Liver (tissue), 9 donors: Measurements from ENCODE around the gene RAD51B. TPM values are rescaled to one million over a fixed set of nuclear protein-coding genes. Genes with fewer than 3 reads are reported as not detected.
A peak's percentile ranks its signal among the peaks of the same experiment; 100 is the strongest.

ENCODE experiments used
- DNase-seq: peaks from one replicate; pipeline ENCODE4 v3.0.0-alpha.2; 2017; ENCODE audit warnings: low spot score
- H3K27ac ChIP-seq, 2 donors: one replicate each; pipeline ENCODE4 v1.7.0; 2013; ENCODE audit warnings: inconsistent platforms in 2 of 2, low read length in 2 of 2, control low read depth in 1 of 2, low read depth in 1 of 2, mild to moderate bottlenecking in 1 of 2
- H3K27me3 ChIP-seq, 4 donors: one replicate each; pipeline versions ENCODE4 v1.6.1 to v1.7.0; 2013; ENCODE audit warnings: low read length in 3 of 4, inconsistent platforms in 1 of 4, mild to moderate bottlenecking in 1 of 4, moderate library complexity in 1 of 4; ENCODE audit not compliant: control insufficient read depth in 4 of 4, insufficient read depth in 4 of 4
- H3K36me3 ChIP-seq, 4 donors: one replicate each; pipeline versions ENCODE4 v1.6.1 to v1.7.0; 2013; ENCODE audit warnings: low read length in 3 of 4, mild to moderate bottlenecking in 3 of 4, low read depth in 1 of 4, moderate library complexity in 1 of 4; ENCODE audit not compliant: control insufficient read depth in 4 of 4, insufficient read depth in 3 of 4
- H3K4me1 ChIP-seq, 4 donors: one replicate each; pipeline versions ENCODE4 v1.6.1 to v1.7.0; 2013; ENCODE audit warnings: low read length in 3 of 4, mild to moderate bottlenecking in 3 of 4, moderate library complexity in 1 of 4; ENCODE audit not compliant: control insufficient read depth in 4 of 4, insufficient read depth in 4 of 4
- H3K4me3 ChIP-seq, 3 donors: one replicate each; pipeline versions ENCODE4 v1.6.1 to v1.7.0; 2013; ENCODE audit warnings: low read length in 3 of 3, control low read depth in 1 of 3, low read depth in 1 of 3, mild to moderate bottlenecking in 1 of 3
- H3K9ac ChIP-seq, 2 donors: one replicate each; pipeline ENCODE4 v1.7.0; 2013; ENCODE audit warnings: low read length in 2 of 2, mild to moderate bottlenecking in 2 of 2, moderate library complexity in 2 of 2, control low read depth in 1 of 2, low read depth in 1 of 2
- H3K9me3 ChIP-seq, 4 donors: one replicate each; pipeline versions ENCODE4 v1.6.1 to v1.7.0; 2013; ENCODE audit warnings: low read length in 3 of 4; ENCODE audit not compliant: control insufficient read depth in 4 of 4
- EGR1 ChIP-seq, 2 donors: IDR thresholded peaks; 2 replicates each; pipeline ENCODE4 v1.6.1; 2016 to 2018; ENCODE audit warnings: antibody characterized with exemption in 2 of 2, low read depth in 2 of 2
- FOXA1 ChIP-seq: IDR thresholded peaks from 2 replicates; pipeline ENCODE4 v1.6.1; 2016; ENCODE audit warnings: antibody characterized with exemption
- FOXA2 ChIP-seq: IDR thresholded peaks from 2 replicates; pipeline ENCODE4 v1.6.1; 2016; ENCODE audit warnings: antibody characterized with exemption
- HNF4A ChIP-seq, 2 donors: conservative IDR thresholded peaks; 2 replicates each; pipeline ENCODE4 v1.6.1; 2016; ENCODE audit warnings: antibody characterized with exemption in 2 of 2, mild to moderate bottlenecking in 2 of 2
- HNF4G ChIP-seq: IDR thresholded peaks from 2 replicates; pipeline ENCODE4 v1.6.1; 2016; ENCODE audit warnings: antibody characterized with exemption
- JUND ChIP-seq, 2 donors: IDR thresholded peaks; 2 replicates each; pipeline ENCODE4 v1.6.1; 2016; ENCODE audit warnings: antibody characterized with exemption in 2 of 2
- NR2F2 ChIP-seq: IDR thresholded peaks from 2 replicates; pipeline ENCODE4 v1.6.1; 2016; ENCODE audit warnings: antibody characterized with exemption
- RAD21 ChIP-seq, 2 donors: IDR thresholded peaks; 2 replicates each; pipeline ENCODE4 v1.6.1; 2016; ENCODE audit warnings: antibody characterized with exemption in 2 of 2, mild to moderate bottlenecking in 2 of 2
- RXRA ChIP-seq, 2 donors: IDR thresholded peaks; 2 replicates each; pipeline ENCODE4 v1.6.1; 2017 to 2018; ENCODE audit warnings: antibody characterized with exemption in 2 of 2, mild to moderate bottlenecking in 1 of 2
- SP1 ChIP-seq: IDR thresholded peaks from 2 replicates; pipeline ENCODE4 v1.6.1; 2018; ENCODE audit warnings: antibody characterized with exemption, mild to moderate bottlenecking
- YY1 ChIP-seq: IDR thresholded peaks from 2 replicates; pipeline ENCODE4 v1.6.1; 2016; ENCODE audit warnings: antibody characterized with exemption, mild to moderate bottlenecking
- WGBS: extraction: QIAGEN DNeasy Blood & Tissue Kit; methylation state at CpG from one replicate; pipeline ENCODE4 v1.1.7; 2013; 5-methylcytosine and 5-hydroxymethylcytosine counted together
- polyA plus RNA-seq, 2 donors: library from polyadenylated mRNA; stranded (reverse) in 1 of 2; unstranded in 1 of 2; fragments of 200-250 nt in 1 of 2; fragments of >200 nt in 1 of 2; fragmentation: Nextera tagmentation in 1 of 2; extraction: Ambion mirVana in 1 of 2; gene quantifications; one replicate each; pipeline versions ENCODE4 v1.2.1 to v1.2.3, GENCODE V29; 2013 to 2015
- total RNA-seq, 2 donors: library from RNA; depleted of rRNA; stranded (reverse); fragments of >200 nt; gene quantifications; one replicate each; pipeline ENCODE4 v1.2.3, GENCODE V29; 2014
- TF ChIP-seq, protein P1 (sequence below): IDR thresholded peaks from 2 replicates; pipeline ENCODE4 v1.6.1; 2016; ENCODE audit warnings: antibody characterized with exemption
- TF ChIP-seq, protein P2 (sequence below): IDR thresholded peaks from 2 replicates; pipeline ENCODE4 v1.6.1; 2016; ENCODE audit warnings: antibody characterized with exemption, mild to moderate bottlenecking
- TF ChIP-seq, protein P3 (sequence below): IDR thresholded peaks from 2 replicates; pipeline ENCODE4 v1.6.1; 2016; ENCODE audit warnings: antibody characterized with exemption
- donor health status: healthy.
- donor health status: healthy.
- donor health status: healthy.
- donor health status: healthy.
- donor health status: healthy.

RAD51B gene
- total and polyA plus RNA-seq, 4 donors, result 0.81 to 12.9 (median 2.4) TPM

DNA sequence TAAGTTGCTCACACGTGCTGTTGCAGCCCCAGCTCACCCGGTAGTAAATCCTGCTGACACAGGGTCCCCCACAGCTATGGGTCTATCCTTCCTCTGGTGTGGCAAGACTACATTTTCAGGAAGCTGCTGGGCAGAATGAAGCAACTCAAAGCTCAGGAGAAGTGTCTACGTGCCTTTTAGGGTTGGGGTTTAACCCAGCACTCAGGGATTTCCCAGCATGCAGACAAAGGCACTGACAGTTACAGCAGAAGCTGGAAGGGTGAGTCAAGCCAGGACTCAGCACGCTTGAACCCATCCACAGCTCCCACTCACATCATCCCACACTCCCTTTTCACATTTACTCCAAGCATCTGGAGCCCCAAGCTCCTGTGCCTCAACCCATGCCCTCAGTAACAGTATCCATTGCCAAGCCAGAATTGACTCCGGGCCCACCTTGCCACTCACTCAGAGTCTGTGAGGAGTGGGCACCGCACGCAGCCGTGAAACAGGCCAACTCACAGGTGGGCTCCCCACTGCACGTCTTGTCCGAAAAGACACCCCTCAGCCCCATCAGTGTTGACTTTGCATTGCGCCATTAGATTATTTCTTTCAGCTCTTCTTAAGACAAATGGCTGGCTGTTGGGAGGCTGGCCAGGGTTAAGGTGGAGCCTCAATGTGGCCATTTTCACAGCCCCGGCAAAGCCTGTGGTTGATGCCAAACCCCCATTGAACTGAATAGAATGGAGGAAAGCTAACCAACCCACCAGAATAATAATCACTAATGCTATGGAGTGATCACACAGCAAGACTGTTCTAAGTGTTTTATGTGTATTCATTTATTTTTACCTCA lies 913.7 kb downstream of the RAD51B start:
- H3K9ac ChIP-seq, result no peak overlapping the region
- no peak overlapping the region for H3K4me3 ChIP-seq
- peak overlapping the region in 1 of 2 donors; percentile 31 for H3K27ac ChIP-seq
- no peaks in the 10 kb centered on the region for H3K9me3 ChIP-seq
- no peaks in the 10 kb centered on the region for H3K27me3 ChIP-seq
- 91% methylated on average over 12 of the region's 12 CpGs for whole genome bisulfite sequencing
- no peak for DNase-seq
- TF ChIP-seq, protein P1, sequence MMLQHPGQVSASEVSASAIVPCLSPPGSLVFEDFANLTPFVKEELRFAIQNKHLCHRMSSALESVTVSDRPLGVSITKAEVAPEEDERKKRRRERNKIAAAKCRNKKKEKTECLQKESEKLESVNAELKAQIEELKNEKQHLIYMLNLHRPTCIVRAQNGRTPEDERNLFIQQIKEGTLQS, result no peak
- TF ChIP-seq FOXA1 (no peak), HNF4A (conservative IDR thresholded peaks at IDR 0.05) (no peak)
- TF ChIP-seq, protein P2, sequence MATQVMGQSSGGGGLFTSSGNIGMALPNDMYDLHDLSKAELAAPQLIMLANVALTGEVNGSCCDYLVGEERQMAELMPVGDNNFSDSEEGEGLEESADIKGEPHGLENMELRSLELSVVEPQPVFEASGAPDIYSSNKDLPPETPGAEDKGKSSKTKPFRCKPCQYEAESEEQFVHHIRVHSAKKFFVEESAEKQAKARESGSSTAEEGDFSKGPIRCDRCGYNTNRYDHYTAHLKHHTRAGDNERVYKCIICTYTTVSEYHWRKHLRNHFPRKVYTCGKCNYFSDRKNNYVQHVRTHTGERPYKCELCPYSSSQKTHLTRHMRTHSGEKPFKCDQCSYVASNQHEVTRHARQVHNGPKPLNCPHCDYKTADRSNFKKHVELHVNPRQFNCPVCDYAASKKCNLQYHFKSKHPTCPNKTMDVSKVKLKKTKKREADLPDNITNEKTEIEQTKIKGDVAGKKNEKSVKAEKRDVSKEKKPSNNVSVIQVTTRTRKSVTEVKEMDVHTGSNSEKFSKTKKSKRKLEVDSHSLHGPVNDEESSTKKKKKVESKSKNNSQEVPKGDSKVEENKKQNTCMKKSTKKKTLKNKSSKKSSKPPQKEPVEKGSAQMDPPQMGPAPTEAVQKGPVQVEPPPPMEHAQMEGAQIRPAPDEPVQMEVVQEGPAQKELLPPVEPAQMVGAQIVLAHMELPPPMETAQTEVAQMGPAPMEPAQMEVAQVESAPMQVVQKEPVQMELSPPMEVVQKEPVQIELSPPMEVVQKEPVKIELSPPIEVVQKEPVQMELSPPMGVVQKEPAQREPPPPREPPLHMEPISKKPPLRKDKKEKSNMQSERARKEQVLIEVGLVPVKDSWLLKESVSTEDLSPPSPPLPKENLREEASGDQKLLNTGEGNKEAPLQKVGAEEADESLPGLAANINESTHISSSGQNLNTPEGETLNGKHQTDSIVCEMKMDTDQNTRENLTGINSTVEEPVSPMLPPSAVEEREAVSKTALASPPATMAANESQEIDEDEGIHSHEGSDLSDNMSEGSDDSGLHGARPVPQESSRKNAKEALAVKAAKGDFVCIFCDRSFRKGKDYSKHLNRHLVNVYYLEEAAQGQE, result no peak
- peaks cover 2 to 5% (median 5%) of the 10 kb centered on the region in 4 donors for H3K4me1 ChIP-seq
- no peaks in the 10 kb centered on the region for H3K36me3 ChIP-seq

DNA sequence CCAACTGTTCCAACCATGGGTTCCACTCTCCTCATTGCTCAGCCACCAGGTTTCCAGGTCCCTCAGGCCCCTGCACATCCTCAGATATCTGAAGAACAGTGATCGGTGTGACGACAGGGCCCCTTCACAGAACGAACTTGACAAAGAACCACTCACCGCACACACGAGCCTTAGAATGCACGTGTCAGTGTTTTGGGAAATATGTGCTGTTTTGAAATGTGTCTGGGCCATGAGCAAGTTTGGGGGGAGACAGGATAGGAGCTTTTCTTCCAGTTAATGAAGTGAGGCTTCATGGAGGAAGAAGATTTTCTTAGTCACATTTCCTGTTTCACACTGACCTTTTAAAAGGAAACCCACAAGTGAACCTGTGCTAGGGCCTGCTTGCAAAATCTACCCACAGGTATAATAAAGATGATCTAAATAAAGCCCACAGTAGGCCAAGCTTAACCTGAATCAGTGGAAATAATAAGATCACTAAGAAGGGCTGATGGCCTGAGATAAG lies 914.7 kb downstream of the RAD51B start:
- Histone ChIP-seq H3K9me3 (no peaks in the 10 kb centered on the region), H3K27me3 (no peaks in the 10 kb centered on the region), H3K4me1 (no peaks in the 10 kb centered on the region), H3K9ac (no peak overlapping the region), H3K4me3 (no peak overlapping the region), H3K27ac (peak overlapping the region in 1 of 2 donors; percentile 31), H3K36me3 (no peaks in the 10 kb centered on the region)
- peak in 1 of 2 donors; percentile 11 for TF ChIP-seq RAD21 (IDR thresholded peaks at IDR 0.05)
- no peak for TF ChIP-seq NR2F2
- WGBS, result 79% methylated on average over 6 of the region's 6 CpGs
- no peak for DNase-seq

DNA sequence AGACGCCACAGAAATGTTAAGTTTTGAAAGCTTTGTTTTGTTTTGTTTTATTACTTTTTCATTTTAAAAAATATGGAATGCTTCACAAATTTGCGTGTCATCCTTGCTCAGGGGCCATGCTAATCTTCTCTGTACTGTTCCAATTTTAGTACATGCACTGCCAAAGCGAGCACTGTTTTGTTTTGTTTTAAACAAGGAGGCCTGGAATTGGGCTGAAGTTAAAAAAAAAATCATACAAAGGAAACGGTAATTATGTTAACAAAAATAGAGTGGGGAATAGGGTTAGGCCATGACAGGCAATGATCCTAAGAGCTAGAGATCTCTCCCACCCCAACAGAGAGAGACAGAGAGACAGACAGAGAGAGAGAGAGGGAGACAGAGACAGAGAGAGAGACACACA lies 916.3 kb downstream of the RAD51B start:
- H3K36me3 ChIP-seq, result no peaks in the 10 kb centered on the region
- TF ChIP-seq HNF4G (no peak), RAD21 (IDR thresholded peaks at IDR 0.05) (no peak), JUND (IDR thresholded peaks at IDR 0.05) (no peak), SP1 (no peak), EGR1 (IDR thresholded peaks at IDR 0.05; ENCODE audit: low read depth in 2 of 2) (no peak), RXRA (IDR thresholded peaks at IDR 0.05) (no peak), FOXA2 (no peak), YY1 (no peak), NR2F2 (no peak)
- TF ChIP-seq, protein P3, sequence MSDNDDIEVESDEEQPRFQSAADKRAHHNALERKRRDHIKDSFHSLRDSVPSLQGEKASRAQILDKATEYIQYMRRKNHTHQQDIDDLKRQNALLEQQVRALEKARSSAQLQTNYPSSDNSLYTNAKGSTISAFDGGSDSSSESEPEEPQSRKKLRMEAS, result no peak
- TF ChIP-seq, protein P1, result no peak
- TF ChIP-seq, protein P2, result no peak
- no peak overlapping the region for H3K9ac ChIP-seq
- DNase-seq, result no peak
- no peak overlapping the region for H3K27ac ChIP-seq
- no peaks in the 10 kb centered on the region for H3K9me3 ChIP-seq
- WGBS, result 76% methylated on average over 4 of the region's 4 CpGs
- no peak overlapping the region for H3K4me3 ChIP-seq
- H3K4me1 ChIP-seq, result no peaks in the 10 kb centered on the region
- no peaks in the 10 kb centered on the region for H3K27me3 ChIP-seq
